Activated B cell treated with CpG ODN at 0.5 μM for 24 hours (primary cell): Measurements from ENCODE around the gene MFSD6L. TPM values are rescaled to one million over a fixed set of nuclear protein-coding genes. Genes with fewer than 3 reads are reported as not detected.

Experiments
- ATAC-seq: fragments of 200-7000 bp; cut with Tn5 transposase; one replicate; pipeline ENCODE4 v1.10.0; 2021; ENCODE audit warnings: low read depth, mild to moderate bottlenecking, moderate library complexity
- CTCF ChIA-PET: fragments of 350-600 bp; sonication (Branson Sonifier 250); formaldehyde crosslinking; loops from one replicate; lab custom pipeline; 2021; ENCODE audit warnings: antibody characterized with exemption; lab: Charles Lee
- POLR2A ChIA-PET: fragments of 350-600 bp; sonication (Branson Sonifier 250); formaldehyde crosslinking; loops from one replicate; lab custom pipeline; 2021; ENCODE audit warnings: antibody characterized with exemption; lab: Charles Lee
- DNase-seq: peaks from one replicate; pipeline ENCODE4 v3.0.0; 2022
- H3K27ac Mint-ChIP-seq: one replicate; pipeline ENCODE4 v1.8.0; 2020; ENCODE audit warnings: mixed read lengths
- H3K27me3 Mint-ChIP-seq: one replicate; pipeline ENCODE4 v1.8.0; 2021; ENCODE audit warnings: mixed read lengths
- H3K36me3 Mint-ChIP-seq: one replicate; pipeline ENCODE4 v1.8.0; 2021; ENCODE audit warnings: low read depth, mixed read lengths
- H3K4me1 Mint-ChIP-seq: one replicate; pipeline ENCODE4 v1.8.0; 2021; ENCODE audit warnings: mixed read lengths
- H3K4me3 Mint-ChIP-seq: one replicate; pipeline ENCODE4 v1.8.0; 2020; ENCODE audit warnings: mild to moderate bottlenecking, mixed read lengths
- H3K9me3 Mint-ChIP-seq: one replicate; pipeline ENCODE4 v1.8.0; 2020; ENCODE audit warnings: mixed read lengths
- CTCF ChIP-seq: fragments of 200-600 bp; IDR thresholded peaks from one replicate; pipeline ENCODE4 v1.8.0; 2022; ENCODE audit warnings: antibody characterized with exemption, mild to moderate bottlenecking
- intact Hi-C: fragments of 100-400 bp; cut with micrococcal nuclease; formaldehyde crosslinking; loops from one replicate; pipeline ENCODE4 v1.15.1; 2024
- total RNA-seq: library from RNA; stranded (reverse); gene quantifications from 2 replicates; pipeline ENCODE4 v1.2.3, GENCODE V29; 2022

The MFSD6L gene
- total RNA-seq, 1 donor from 2014 or later: 0.20 TPM

GRCh38 chr17:8830141-8830540 lies 31.0 kb upstream of the MFSD6L start:
- no peaks in the 10 kb centered on the region for H3K4me1 Mint-ChIP-seq
- ChIA-PET CTCF (no interaction called here), POLR2A (no interaction called here)
- DNase-seq (no peak), ATAC-seq (no peak)
- no peak overlapping the region for H3K4me3 Mint-ChIP-seq
- H3K27ac Mint-ChIP-seq: no peak overlapping the region
- no peak for TF ChIP-seq CTCF
- intact Hi-C loops: no loop called here
- no peaks in the 10 kb centered on the region for H3K9me3 Mint-ChIP-seq
- peaks cover 2% of the 10 kb centered on the region for H3K36me3 Mint-ChIP-seq
- no peaks in the 10 kb centered on the region for H3K27me3 Mint-ChIP-seq

GRCh38 chr17:8829036-8829941 lies 30.1 kb upstream of the MFSD6L start:
- intact Hi-C loops: no loop called here
- Mint-ChIP-seq H3K27ac (no peak overlapping the region), H3K4me1 (no peaks in the 10 kb centered on the region), H3K9me3 (no peaks in the 10 kb centered on the region), H3K36me3 (no peaks in the 10 kb centered on the region), H3K4me3 (no peak overlapping the region), H3K27me3 (no peaks in the 10 kb centered on the region)
- CTCF ChIA-PET: no interaction called here
- ATAC-seq: no peak
- no peak for DNase-seq
- POLR2A ChIA-PET: no interaction called here
- no peak for TF ChIP-seq CTCF

GRCh38 chr17:8828517-8828875 lies 29.3 kb upstream of the MFSD6L start:
- DNase-seq (no peak), ATAC-seq (no peak)
- ChIA-PET CTCF (no interaction called here), POLR2A (no interaction called here)
- Mint-ChIP-seq H3K9me3 (no peaks in the 10 kb centered on the region), H3K27me3 (no peaks in the 10 kb centered on the region), H3K4me3 (no peak overlapping the region), H3K4me1 (no peaks in the 10 kb centered on the region), H3K27ac (no peak overlapping the region), H3K36me3 (no peaks in the 10 kb centered on the region)
- intact Hi-C loops: no loop called here
- no peak for TF ChIP-seq CTCF

- Mint-ChIP-seq H3K27me3 (peaks cover 3% of the 10 kb centered on the region), H3K27ac (no peak overlapping the region), H3K4me3 (no peak overlapping the region), H3K9me3 (no peaks in the 10 kb centered on the region), H3K4me1 (no peaks in the 10 kb centered on the region), H3K36me3 (no peaks in the 10 kb centered on the region)
- no peak for DNase-seq
- intact Hi-C loops: no loop called here
- no peak for ATAC-seq
- no peak for TF ChIP-seq CTCF
- POLR2A ChIA-PET: no interaction called here
- CTCF ChIA-PET: interaction anchor here (0.6 to 1.0 kb wide), 2 partner anchors 68 to 100 kb away, joined by 3 to 4 read pairs; no protein-coding TSS in a partner anchor
These were observed 27.8 kb upstream of the MFSD6L start for GRCh38 chr17:8826808-8827435.

GRCh38 chr17:8825802-8826201 lies 26.6 kb upstream of the MFSD6L start:
- Mint-ChIP-seq H3K27ac (no peak overlapping the region), H3K4me3 (no peak overlapping the region), H3K9me3 (no peaks in the 10 kb centered on the region), H3K36me3 (no peaks in the 10 kb centered on the region), H3K27me3 (peaks cover 3% of the 10 kb centered on the region), H3K4me1 (no peaks in the 10 kb centered on the region)
- ATAC-seq (no peak), DNase-seq (no peak)
- no peak for TF ChIP-seq CTCF
- intact Hi-C loops: no loop called here
- POLR2A ChIA-PET: no interaction called here
- CTCF ChIA-PET: interaction anchor here (1.2 kb wide), 2 partner anchors 70 to 170 kb away, joined by 3 read pairs; no protein-coding TSS in a partner anchor
